Retinal pigment epithelial cell (primary cell): Measurements from ENCODE around the gene GAB1.

Experiments used
- DNase-seq: peaks from one replicate; pipeline ENCODE4 v3.0.0-alpha.2; 2010; ENCODE audit warnings: low read depth
- H3K4me3 ChIP-seq: 2 replicates; pipeline ENCODE4 v1.5.1; 2011; ENCODE audit warnings: mild to moderate bottlenecking, low read length, control low read depth, moderate library complexity
- TF ChIP-seq, protein P1 (sequence below): conservative IDR thresholded peaks from 2 replicates; pipeline ENCODE4 v1.5.1; 2011; ENCODE audit warnings: low read depth, low read length, control low read depth, inconsistent platforms

The GAB1 gene

DNA sequence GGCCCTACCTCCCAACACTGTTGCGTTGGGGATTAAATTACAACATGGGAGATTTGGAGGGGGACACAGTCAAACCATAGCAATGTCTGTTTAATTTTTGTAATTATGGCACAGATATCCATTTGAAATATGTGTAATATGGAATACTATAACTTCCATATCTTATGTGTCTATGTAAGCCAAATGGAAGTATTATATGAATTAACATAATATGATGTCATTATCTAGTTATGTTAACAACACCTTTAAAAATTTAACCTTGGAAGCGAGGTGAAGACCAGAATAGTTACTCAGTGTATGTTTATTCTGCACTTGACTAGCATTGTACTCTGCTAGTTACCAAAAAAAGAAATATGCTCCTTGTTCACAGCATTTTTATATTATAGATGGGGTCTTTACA lies 181.1 kb downstream of the GAB1 start:
- TF ChIP-seq, protein P1, sequence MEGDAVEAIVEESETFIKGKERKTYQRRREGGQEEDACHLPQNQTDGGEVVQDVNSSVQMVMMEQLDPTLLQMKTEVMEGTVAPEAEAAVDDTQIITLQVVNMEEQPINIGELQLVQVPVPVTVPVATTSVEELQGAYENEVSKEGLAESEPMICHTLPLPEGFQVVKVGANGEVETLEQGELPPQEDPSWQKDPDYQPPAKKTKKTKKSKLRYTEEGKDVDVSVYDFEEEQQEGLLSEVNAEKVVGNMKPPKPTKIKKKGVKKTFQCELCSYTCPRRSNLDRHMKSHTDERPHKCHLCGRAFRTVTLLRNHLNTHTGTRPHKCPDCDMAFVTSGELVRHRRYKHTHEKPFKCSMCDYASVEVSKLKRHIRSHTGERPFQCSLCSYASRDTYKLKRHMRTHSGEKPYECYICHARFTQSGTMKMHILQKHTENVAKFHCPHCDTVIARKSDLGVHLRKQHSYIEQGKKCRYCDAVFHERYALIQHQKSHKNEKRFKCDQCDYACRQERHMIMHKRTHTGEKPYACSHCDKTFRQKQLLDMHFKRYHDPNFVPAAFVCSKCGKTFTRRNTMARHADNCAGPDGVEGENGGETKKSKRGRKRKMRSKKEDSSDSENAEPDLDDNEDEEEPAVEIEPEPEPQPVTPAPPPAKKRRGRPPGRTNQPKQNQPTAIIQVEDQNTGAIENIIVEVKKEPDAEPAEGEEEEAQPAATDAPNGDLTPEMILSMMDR, result no peak
- no peak overlapping the region for H3K4me3 ChIP-seq
- no peak for DNase-seq
